Liver (tissue), 9 donors: ENCODE data around the gene KCNJ15. TPM values are rescaled to one million over a fixed set of nuclear protein-coding genes. Genes with fewer than 3 reads are reported as not detected.

ENCODE experiments used
- DNase-seq: peaks from one replicate; pipeline ENCODE4 v3.0.0-alpha.2; 2017; ENCODE audit warnings: low spot score
- H3K27ac ChIP-seq, 2 donors: one replicate each; pipeline ENCODE4 v1.7.0; 2013; ENCODE audit warnings: inconsistent platforms in 2 of 2, low read length in 2 of 2, control low read depth in 1 of 2, low read depth in 1 of 2, mild to moderate bottlenecking in 1 of 2
- H3K27me3 ChIP-seq, 4 donors: one replicate each; pipeline versions ENCODE4 v1.6.1 to v1.7.0; 2013; ENCODE audit warnings: low read length in 3 of 4, inconsistent platforms in 1 of 4, mild to moderate bottlenecking in 1 of 4, moderate library complexity in 1 of 4; ENCODE audit not compliant: control insufficient read depth in 4 of 4, insufficient read depth in 4 of 4
- H3K36me3 ChIP-seq, 4 donors: one replicate each; pipeline versions ENCODE4 v1.6.1 to v1.7.0; 2013; ENCODE audit warnings: low read length in 3 of 4, mild to moderate bottlenecking in 3 of 4, low read depth in 1 of 4, moderate library complexity in 1 of 4; ENCODE audit not compliant: control insufficient read depth in 4 of 4, insufficient read depth in 3 of 4
- H3K4me1 ChIP-seq, 4 donors: one replicate each; pipeline versions ENCODE4 v1.6.1 to v1.7.0; 2013; ENCODE audit warnings: low read length in 3 of 4, mild to moderate bottlenecking in 3 of 4, moderate library complexity in 1 of 4; ENCODE audit not compliant: control insufficient read depth in 4 of 4, insufficient read depth in 4 of 4
- H3K4me3 ChIP-seq, 3 donors: one replicate each; pipeline versions ENCODE4 v1.6.1 to v1.7.0; 2013; ENCODE audit warnings: low read length in 3 of 3, control low read depth in 1 of 3, low read depth in 1 of 3, mild to moderate bottlenecking in 1 of 3
- H3K9ac ChIP-seq, 2 donors: one replicate each; pipeline ENCODE4 v1.7.0; 2013; ENCODE audit warnings: low read length in 2 of 2, mild to moderate bottlenecking in 2 of 2, moderate library complexity in 2 of 2, control low read depth in 1 of 2, low read depth in 1 of 2
- H3K9me3 ChIP-seq, 4 donors: one replicate each; pipeline versions ENCODE4 v1.6.1 to v1.7.0; 2013; ENCODE audit warnings: low read length in 3 of 4; ENCODE audit not compliant: control insufficient read depth in 4 of 4
- ATF3 ChIP-seq: IDR thresholded peaks from 2 replicates; pipeline ENCODE4 v1.6.1; 2016; ENCODE audit warnings: antibody characterized with exemption
- EGR1 ChIP-seq, 2 donors: IDR thresholded peaks; 2 replicates each; pipeline ENCODE4 v1.6.1; 2016 to 2018; ENCODE audit warnings: antibody characterized with exemption in 2 of 2, low read depth in 2 of 2
- GABPA ChIP-seq, 2 donors: IDR thresholded peaks in 1 of 2; conservative IDR thresholded peaks in 1 of 2; 2 replicates each; pipeline ENCODE4 v1.6.1; 2016; ENCODE audit warnings: antibody characterized with exemption in 2 of 2, mild to moderate bottlenecking in 1 of 2, moderate library complexity in 1 of 2
- HNF4A ChIP-seq, 2 donors: conservative IDR thresholded peaks; 2 replicates each; pipeline ENCODE4 v1.6.1; 2016; ENCODE audit warnings: antibody characterized with exemption in 2 of 2, mild to moderate bottlenecking in 2 of 2
- HNF4G ChIP-seq: IDR thresholded peaks from 2 replicates; pipeline ENCODE4 v1.6.1; 2016; ENCODE audit warnings: antibody characterized with exemption
- JUND ChIP-seq, 2 donors: IDR thresholded peaks; 2 replicates each; pipeline ENCODE4 v1.6.1; 2016; ENCODE audit warnings: antibody characterized with exemption in 2 of 2
- NR2F2 ChIP-seq: IDR thresholded peaks from 2 replicates; pipeline ENCODE4 v1.6.1; 2016; ENCODE audit warnings: antibody characterized with exemption
- RAD21 ChIP-seq, 2 donors: IDR thresholded peaks; 2 replicates each; pipeline ENCODE4 v1.6.1; 2016; ENCODE audit warnings: antibody characterized with exemption in 2 of 2, mild to moderate bottlenecking in 2 of 2
- REST ChIP-seq: IDR thresholded peaks from 2 replicates; pipeline ENCODE4 v1.6.1; 2016; ENCODE audit warnings: antibody characterized with exemption, mild to moderate bottlenecking
- SP1 ChIP-seq: IDR thresholded peaks from 2 replicates; pipeline ENCODE4 v1.6.1; 2018; ENCODE audit warnings: antibody characterized with exemption, mild to moderate bottlenecking
- TAF1 ChIP-seq: conservative IDR thresholded peaks from 2 replicates; pipeline ENCODE4 v1.6.1; 2016; ENCODE audit warnings: antibody characterized with exemption, mild to moderate bottlenecking
- YY1 ChIP-seq: IDR thresholded peaks from 2 replicates; pipeline ENCODE4 v1.6.1; 2016; ENCODE audit warnings: antibody characterized with exemption, mild to moderate bottlenecking
- ZBTB33 ChIP-seq: IDR thresholded peaks from 2 replicates; pipeline ENCODE4 v1.6.1; 2016; ENCODE audit warnings: antibody characterized with exemption
- WGBS: extraction: QIAGEN DNeasy Blood & Tissue Kit; methylation state at CpG from one replicate; pipeline ENCODE4 v1.1.7; 2013; 5-methylcytosine and 5-hydroxymethylcytosine counted together
- polyA plus RNA-seq, 2 donors: library from polyadenylated mRNA; stranded (reverse) in 1 of 2; unstranded in 1 of 2; fragments of 200-250 nt in 1 of 2; fragments of >200 nt in 1 of 2; fragmentation: Nextera tagmentation in 1 of 2; extraction: Ambion mirVana in 1 of 2; gene quantifications; one replicate each; pipeline versions ENCODE4 v1.2.1 to v1.2.3, GENCODE V29; 2013 to 2015
- total RNA-seq, 2 donors: library from RNA; depleted of rRNA; stranded (reverse); fragments of >200 nt; gene quantifications; one replicate each; pipeline ENCODE4 v1.2.3, GENCODE V29; 2014
- TF ChIP-seq, protein P1 (sequence below): fragments of 150-350 bp; IDR thresholded peaks from 2 replicates; pipeline ENCODE4 v1.5.1; 2017; ENCODE audit warnings: improper control_type of control experiment, low read depth, low read length; ENCODE audit not compliant: missing input control
- donor health status: healthy.
- donor health status: healthy.
- donor health status: healthy.
- donor health status: healthy.
- donor health status: healthy.

The KCNJ15 gene
- total and polyA plus RNA-seq, 4 donors: 0.61 to 4.8 (median 2.2) TPM

- no peak for TF ChIP-seq REST
- TF ChIP-seq NR2F2: no peak
Observed at GRCh38 chr21:38301321-38302214, 44.8 kb downstream of the KCNJ15 start (continued).

- no peaks in the 10 kb centered on the region for H3K36me3 ChIP-seq
- H3K27me3 ChIP-seq: no peaks in the 10 kb centered on the region
- no peaks in the 10 kb centered on the region for H3K9me3 ChIP-seq
- peaks cover 0 to 7% (median 4%) of the 10 kb centered on the region in 4 donors for H3K4me1 ChIP-seq
- TF ChIP-seq JUND (IDR thresholded peaks at IDR 0.05) (no peak), HNF4A (conservative IDR thresholded peaks at IDR 0.05) (no peak), TAF1 (no peak), SP1 (no peak), NR2F2 (no peak), HNF4G (no peak), RAD21 (IDR thresholded peaks at IDR 0.05) (no peak)
- TF ChIP-seq, protein P1, sequence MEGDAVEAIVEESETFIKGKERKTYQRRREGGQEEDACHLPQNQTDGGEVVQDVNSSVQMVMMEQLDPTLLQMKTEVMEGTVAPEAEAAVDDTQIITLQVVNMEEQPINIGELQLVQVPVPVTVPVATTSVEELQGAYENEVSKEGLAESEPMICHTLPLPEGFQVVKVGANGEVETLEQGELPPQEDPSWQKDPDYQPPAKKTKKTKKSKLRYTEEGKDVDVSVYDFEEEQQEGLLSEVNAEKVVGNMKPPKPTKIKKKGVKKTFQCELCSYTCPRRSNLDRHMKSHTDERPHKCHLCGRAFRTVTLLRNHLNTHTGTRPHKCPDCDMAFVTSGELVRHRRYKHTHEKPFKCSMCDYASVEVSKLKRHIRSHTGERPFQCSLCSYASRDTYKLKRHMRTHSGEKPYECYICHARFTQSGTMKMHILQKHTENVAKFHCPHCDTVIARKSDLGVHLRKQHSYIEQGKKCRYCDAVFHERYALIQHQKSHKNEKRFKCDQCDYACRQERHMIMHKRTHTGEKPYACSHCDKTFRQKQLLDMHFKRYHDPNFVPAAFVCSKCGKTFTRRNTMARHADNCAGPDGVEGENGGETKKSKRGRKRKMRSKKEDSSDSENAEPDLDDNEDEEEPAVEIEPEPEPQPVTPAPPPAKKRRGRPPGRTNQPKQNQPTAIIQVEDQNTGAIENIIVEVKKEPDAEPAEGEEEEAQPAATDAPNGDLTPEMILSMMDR: no peak
- DNase-seq: no peak
- H3K27ac ChIP-seq: no peak overlapping the region
- 79% methylated on average over 3 of the region's 3 CpGs for WGBS
- H3K4me3 ChIP-seq: no peak overlapping the region
- no peak overlapping the region for H3K9ac ChIP-seq
Observed at GRCh38 chr21:38303300-38303699, 46.5 kb downstream of the KCNJ15 start.

- Histone ChIP-seq H3K27ac (peak overlapping the region in 1 of 2 donors; percentile 23), H3K27me3 (no peaks in the 10 kb centered on the region), H3K4me3 (no peak overlapping the region), H3K9ac (no peak overlapping the region), H3K36me3 (no peaks in the 10 kb centered on the region), H3K4me1 (peaks cover 9 to 14% (median 10%) of the 10 kb centered on the region in 4 donors), H3K9me3 (no peaks in the 10 kb centered on the region)
- 64% methylated on average over 7 of the region's 7 CpGs for WGBS
- DNase-seq: no peak
- TF ChIP-seq HNF4G (no peak), ATF3 (no peak), REST (no peak), HNF4A (conservative IDR thresholded peaks at IDR 0.05) (no peak), YY1 (no peak), GABPA (IDR thresholded peaks at IDR 0.05 in 1 of 2, conservative IDR thresholded peaks at IDR 0.05 in 1 of 2) (no peak), SP1 (no peak), JUND (IDR thresholded peaks at IDR 0.05) (no peak), EGR1 (IDR thresholded peaks at IDR 0.05; ENCODE audit: low read depth in 2 of 2) (no peak), ZBTB33 (no peak)
Observed at GRCh38 chr21:38306433-38307141, 49.8 kb downstream of the KCNJ15 start.
